ENCODE measurements around the gene HOXD9.
A peak's percentile ranks its signal among the peaks of the same experiment; 100 is the strongest.

GRCh38 chr2:176140513-176141317 lies 18.2 kb downstream of the HOXD9 start:
- TF ChIP-seq TAF1 (IDR thresholded peaks at IDR 0.05; ENCODE audit: borderline replicate concordance, insufficient read depth, low read length) = no peak
- no peak for TF ChIP-seq SIN3A (IDR thresholded peaks at IDR 0.05; ENCODE audit: borderline replicate concordance, insufficient read depth, low read length)
- TF ChIP-seq REST (IDR thresholded peaks at IDR 0.05; ENCODE audit: insufficient read depth in 1 of 2, low read depth in 2 of 2, low read length in 2 of 2) = no peak
- no peak for TF ChIP-seq POLR2AphosphoS5 (IDR thresholded peaks at IDR 0.05; ENCODE audit: low read depth, low read length)
- TF ChIP-seq FOXP2 (optimal IDR thresholded peaks at IDR 0.05; ENCODE audit: borderline replicate concordance, extremely low read depth, extremely low read length, insufficient read depth) = peak; percentile 51

Measured in PFSK-1 (cell line).